HepG2 (cell line): ENCODE results near the gene RCOR3. TPM values are rescaled to one million over a fixed set of nuclear protein-coding genes. Genes with fewer than 3 reads are reported as not detected.

ENCODE experiments used
- ARNTL ChIP-seq: sonication (generic); formaldehyde crosslinking; IDR thresholded peaks from 2 replicates; pipeline ENCODE4 v1.4.0; 2020; ENCODE audit warnings: mild to moderate bottlenecking, missing genetic modification reagents
- CENPT ChIP-seq: sonication (generic); formaldehyde crosslinking; IDR thresholded peaks from 2 replicates; pipeline ENCODE4 v1.8.0; 2022; ENCODE audit warnings: low read depth, mild to moderate bottlenecking, moderate library complexity, missing genetic modification reagents
- ELF4 ChIP-seq: sonication (generic); formaldehyde crosslinking; IDR thresholded peaks from 2 replicates; pipeline ENCODE4 v1.5.0; 2020; ENCODE audit warnings: missing genetic modification reagents, mild to moderate bottlenecking, moderate library complexity, borderline replicate concordance
- IRF1 ChIP-seq: sonication (generic); formaldehyde crosslinking; IDR thresholded peaks from 2 replicates; pipeline ENCODE4 v1.4.0; 2020; ENCODE audit warnings: low read depth, mild to moderate bottlenecking, missing genetic modification reagents
- KDM2A ChIP-seq: sonication (generic); formaldehyde crosslinking; IDR thresholded peaks from 2 replicates; pipeline ENCODE4 v1.4.0; 2020; ENCODE audit warnings: low read depth, missing genetic modification reagents, borderline replicate concordance
- MED1 ChIP-seq: sonication (generic); formaldehyde crosslinking; IDR thresholded peaks from 2 replicates; pipeline ENCODE4 v1.4.0; 2020; ENCODE audit warnings: missing genetic modification reagents
- NCOA2 ChIP-seq: sonication (generic); formaldehyde crosslinking; IDR thresholded peaks from 2 replicates; pipeline ENCODE4 v1.8.0; 2022; ENCODE audit warnings: inconsistent platforms
- PHF5A ChIP-seq: IDR thresholded peaks from one replicate; pipeline ENCODE4 v1.6.1; 2018; ENCODE audit warnings: low read depth, missing genetic modification reagents; ENCODE audit not compliant: unreplicated experiment
- STAG1 ChIP-seq: sonication (generic); formaldehyde crosslinking; IDR thresholded peaks from 2 replicates; pipeline ENCODE4 v1.4.0; 2020; ENCODE audit warnings: missing genetic modification reagents
- THRA ChIP-seq: sonication (generic); formaldehyde crosslinking; IDR thresholded peaks from 2 replicates; pipeline ENCODE4 v1.4.0; 2020; ENCODE audit warnings: missing genetic modification reagents, borderline replicate concordance
- ZBTB26 ChIP-seq: IDR thresholded peaks from 2 replicates; pipeline ENCODE4 v1.6.1; 2016; ENCODE audit warnings: missing compliant biosample characterization, missing genetic modification reagents, borderline replicate concordance
- ZNF121 ChIP-seq: sonication (generic); formaldehyde crosslinking; IDR thresholded peaks from 2 replicates; pipeline ENCODE4 v1.5.0; 2020; ENCODE audit warnings: mild to moderate bottlenecking, missing genetic modification reagents
- ZNF235 ChIP-seq: sonication (generic); formaldehyde crosslinking; IDR thresholded peaks from 2 replicates; pipeline ENCODE4 v1.8.1; 2023; ENCODE audit warnings: mild to moderate bottlenecking, missing genetic modification reagents, borderline replicate concordance
- ZNF567 ChIP-seq: sonication (generic); formaldehyde crosslinking; IDR thresholded peaks from 2 replicates; pipeline ENCODE4 v1.8.1; 2023; ENCODE audit warnings: mild to moderate bottlenecking, missing genetic modification reagents, borderline replicate concordance
- ZNF644 ChIP-seq: IDR thresholded peaks from 2 replicates; pipeline ENCODE4 v1.6.1; 2016; ENCODE audit warnings: low read depth
- ZNF891 ChIP-seq: sonication (generic); formaldehyde crosslinking; IDR thresholded peaks from 2 replicates; pipeline ENCODE4 v1.5.0; 2020; ENCODE audit warnings: mild to moderate bottlenecking, missing genetic modification reagents
- polyA plus RNA-seq, 8 experiments: library from polyadenylated mRNA; depleted of rRNA in 3 of 8; stranded (reverse) in 7 of 8; unstranded in 1 of 8; fragments of >200 nt; fragmentation: Illumina TruSeq in 4 of 8; extraction: Trizol in 4 of 8; gene quantifications; 2 replicates each; pipeline versions ENCODE4 v1.2.1 to v1.2.3, GENCODE V29; 2011 to 2016; ENCODE audit warnings: low read depth in 4 of 8, missing spikeins in 1 of 8, mixed read lengths in 1 of 8; ENCODE audit not compliant: insufficient read depth in 1 of 8
- total RNA-seq, 5 experiments: library from RNA; depleted of rRNA; stranded (reverse); fragments of >200 nt; fragmentation: Illumina TruSeq; extraction: Trizol; gene quantifications; 2 replicates each; pipeline ENCODE4 v1.2.3, GENCODE V29; 2016; ENCODE audit warnings: low read depth in 1 of 5
- TF ChIP-seq, protein P1 (sequence below): sonication (generic); formaldehyde crosslinking; IDR thresholded peaks from 2 replicates; pipeline ENCODE4 v1.5.1; 2020; ENCODE audit warnings: mild to moderate bottlenecking, missing genetic modification reagents, moderate library complexity
- TF ChIP-seq, protein P2 (sequence below): sonication (generic); formaldehyde crosslinking; IDR thresholded peaks from 2 replicates; pipeline ENCODE4 v1.5.1; 2020; ENCODE audit warnings: mild to moderate bottlenecking, moderate library complexity, missing genetic modification reagents

The RCOR3 gene
- total and polyA plus RNA-seq, 2 of the 13 experiments (the other 11 are each of a cell fraction or from before 2014, with no cell fraction given): 16.8 to 31.6 TPM

- TF ChIP-seq ZNF121 (CRISPR knock-in tag) (no peak), PHF5A (CRISPR knock-in tag) (no peak), KDM2A (CRISPR knock-in tag) (no peak), ZBTB26 (CRISPR knock-in tag) (no peak), ZNF891 (CRISPR knock-in tag) (no peak), NCOA2 (CRISPR knock-in tag) (peak; percentile 57; the same call in 1 of the 2 replicates), ELF4 (CRISPR knock-in tag) (no peak), ARNTL (CRISPR knock-in tag) (no peak), THRA (CRISPR knock-in tag) (peak; percentile 50; the same call in 1 of the 2 replicates), STAG1 (CRISPR knock-in tag) (peak; percentile 47), ZNF644 (peak; percentile 89), ZNF235 (CRISPR knock-in tag) (no peak), ZNF567 (CRISPR knock-in tag) (no peak), IRF1 (no peak), MED1 (CRISPR knock-in tag) (peak; percentile 29; the same call in 1 of the 2 replicates), CENPT (CRISPR knock-in tag) (no peak)
- TF ChIP-seq, protein P1, sequence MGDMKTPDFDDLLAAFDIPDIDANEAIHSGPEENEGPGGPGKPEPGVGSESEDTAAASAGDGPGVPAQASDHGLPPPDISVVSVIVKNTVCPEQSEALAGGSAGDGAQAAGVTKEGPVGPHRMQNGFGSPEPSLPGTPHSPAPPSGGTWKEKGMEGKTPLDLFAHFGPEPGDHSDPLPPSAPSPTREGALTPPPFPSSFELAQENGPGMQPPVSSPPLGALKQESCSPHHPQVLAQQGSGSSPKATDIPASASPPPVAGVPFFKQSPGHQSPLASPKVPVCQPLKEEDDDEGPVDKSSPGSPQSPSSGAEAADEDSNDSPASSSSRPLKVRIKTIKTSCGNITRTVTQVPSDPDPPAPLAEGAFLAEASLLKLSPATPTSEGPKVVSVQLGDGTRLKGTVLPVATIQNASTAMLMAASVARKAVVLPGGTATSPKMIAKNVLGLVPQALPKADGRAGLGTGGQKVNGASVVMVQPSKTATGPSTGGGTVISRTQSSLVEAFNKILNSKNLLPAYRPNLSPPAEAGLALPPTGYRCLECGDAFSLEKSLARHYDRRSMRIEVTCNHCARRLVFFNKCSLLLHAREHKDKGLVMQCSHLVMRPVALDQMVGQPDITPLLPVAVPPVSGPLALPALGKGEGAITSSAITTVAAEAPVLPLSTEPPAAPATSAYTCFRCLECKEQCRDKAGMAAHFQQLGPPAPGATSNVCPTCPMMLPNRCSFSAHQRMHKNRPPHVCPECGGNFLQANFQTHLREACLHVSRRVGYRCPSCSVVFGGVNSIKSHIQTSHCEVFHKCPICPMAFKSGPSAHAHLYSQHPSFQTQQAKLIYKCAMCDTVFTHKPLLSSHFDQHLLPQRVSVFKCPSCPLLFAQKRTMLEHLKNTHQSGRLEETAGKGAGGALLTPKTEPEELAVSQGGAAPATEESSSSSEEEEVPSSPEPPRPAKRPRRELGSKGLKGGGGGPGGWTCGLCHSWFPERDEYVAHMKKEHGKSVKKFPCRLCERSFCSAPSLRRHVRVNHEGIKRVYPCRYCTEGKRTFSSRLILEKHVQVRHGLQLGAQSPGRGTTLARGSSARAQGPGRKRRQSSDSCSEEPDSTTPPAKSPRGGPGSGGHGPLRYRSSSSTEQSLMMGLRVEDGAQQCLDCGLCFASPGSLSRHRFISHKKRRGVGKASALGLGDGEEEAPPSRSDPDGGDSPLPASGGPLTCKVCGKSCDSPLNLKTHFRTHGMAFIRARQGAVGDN: 0 out of 2 replicates have a peak, but pooled peaks have one; percentile 21
- TF ChIP-seq, protein P2, sequence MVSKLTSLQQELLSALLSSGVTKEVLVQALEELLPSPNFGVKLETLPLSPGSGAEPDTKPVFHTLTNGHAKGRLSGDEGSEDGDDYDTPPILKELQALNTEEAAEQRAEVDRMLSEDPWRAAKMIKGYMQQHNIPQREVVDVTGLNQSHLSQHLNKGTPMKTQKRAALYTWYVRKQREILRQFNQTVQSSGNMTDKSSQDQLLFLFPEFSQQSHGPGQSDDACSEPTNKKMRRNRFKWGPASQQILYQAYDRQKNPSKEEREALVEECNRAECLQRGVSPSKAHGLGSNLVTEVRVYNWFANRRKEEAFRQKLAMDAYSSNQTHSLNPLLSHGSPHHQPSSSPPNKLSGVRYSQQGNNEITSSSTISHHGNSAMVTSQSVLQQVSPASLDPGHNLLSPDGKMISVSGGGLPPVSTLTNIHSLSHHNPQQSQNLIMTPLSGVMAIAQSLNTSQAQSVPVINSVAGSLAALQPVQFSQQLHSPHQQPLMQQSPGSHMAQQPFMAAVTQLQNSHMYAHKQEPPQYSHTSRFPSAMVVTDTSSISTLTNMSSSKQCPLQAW: no peak
Measured at GRCh38 chr1:211352985-211353515, 93.9 kb downstream of the RCOR3 start (continued).
